Lung (tissue), 12 donors: ENCODE measurements around the gene PSMB5. TPM values are rescaled to one million over a fixed set of nuclear protein-coding genes. Genes with fewer than 3 reads are reported as not detected.

Experiments
- ATAC-seq: fragments of 200-7000 bp; cut with Tn5 transposase; one replicate; pipeline ENCODE4 v1.9.1; 2020; ENCODE audit warnings: moderate number of reproducible peaks; ENCODE audit not compliant: insufficient read depth, low FRiP score
- DNase-seq, 3 donors: peaks; one replicate each; pipeline ENCODE4 v3.0.0-alpha.2; 2013 to 2017
- H3K27ac ChIP-seq, 2 donors: one replicate each; pipeline ENCODE4 v1.5.1; 2013; ENCODE audit warnings: mild to moderate bottlenecking in 2 of 2, moderate library complexity in 2 of 2, control low read depth in 1 of 2, inconsistent platforms in 1 of 2, low read depth in 1 of 2, low read length in 1 of 2
- H3K27me3 ChIP-seq, 3 donors: one replicate each; pipeline ENCODE4 v1.5.1; 2013; ENCODE audit warnings: low read length in 2 of 3; ENCODE audit not compliant: control insufficient read depth in 3 of 3, insufficient read depth in 3 of 3
- H3K36me3 ChIP-seq, 4 donors: one replicate each; pipeline ENCODE4 v1.5.1; 2013; ENCODE audit warnings: low read length in 4 of 4, mild to moderate bottlenecking in 1 of 4, moderate library complexity in 1 of 4; ENCODE audit not compliant: control insufficient read depth in 4 of 4, insufficient read depth in 4 of 4
- H3K4me1 ChIP-seq, 5 donors: one replicate each; pipeline ENCODE4 v1.5.1; 2013; ENCODE audit warnings: low read length in 5 of 5, mild to moderate bottlenecking in 2 of 5, moderate library complexity in 1 of 5; ENCODE audit not compliant: control insufficient read depth in 5 of 5, insufficient read depth in 5 of 5
- H3K4me3 ChIP-seq: one replicate; pipeline ENCODE4 v1.5.1; 2013; ENCODE audit warnings: mild to moderate bottlenecking, control low read depth, moderate library complexity
- H3K9ac ChIP-seq, 2 donors: one replicate each; pipeline ENCODE4 v1.5.1; 2013; ENCODE audit warnings: low read length in 2 of 2, control low read depth in 1 of 2; ENCODE audit not compliant: insufficient read depth in 1 of 2
- H3K9me3 ChIP-seq, 4 donors: one replicate each; pipeline ENCODE4 v1.5.1; 2013; ENCODE audit warnings: low read length in 3 of 4, mild to moderate bottlenecking in 1 of 4, moderate library complexity in 1 of 4; ENCODE audit not compliant: control insufficient read depth in 4 of 4, insufficient read depth in 3 of 4
- CTCF ChIP-seq: IDR thresholded peaks from 2 replicates; pipeline ENCODE4 v1.5.1; 2012; ENCODE audit warnings: mild to moderate bottlenecking; ENCODE audit errors: control extremely low read depth, extremely low read depth
- WGBS, 2 donors: extraction: QIAGEN DNeasy Blood & Tissue Kit; methylation state at CpG; one replicate each; pipeline ENCODE4 v1.1.7; 2013; 5-methylcytosine and 5-hydroxymethylcytosine counted together
- polyA plus RNA-seq, 2 donors: library from polyadenylated mRNA; stranded (reverse); fragments of 200-250 nt; gene quantifications; one replicate each; pipeline ENCODE4 v1.2.1, GENCODE V29; 2013
- total RNA-seq, 2 donors: library from RNA; depleted of rRNA in 1 of 2; stranded (reverse); fragments of >200 nt in 1 of 2; gene quantifications; one replicate each; pipeline ENCODE4 v1.2.1, GENCODE V29; 2014 to 2021
- donor health status: control.
- donor health status: control.
- donor health status: Bipolar disorder and iron deficiency.
- donor health status: healthy.
- donor health status: DM: yes; HTN: yes; CAD: no.

PSMB5 gene
- total and polyA plus RNA-seq, 4 donors: 64.8 to 147 (median 101) TPM

- ATAC-seq (no peak), DNase-seq (no peak)
- Histone ChIP-seq H3K4me1 (peaks cover 0 to 22% (median 0%) of the 10 kb centered on the region in 5 donors), H3K4me3 (no peak overlapping the region), H3K9ac (no peak overlapping the region), H3K27me3 (no peaks in the 10 kb centered on the region), H3K36me3 (peaks cover 0 to 6% (median under 1%) of the 10 kb centered on the region in 4 donors), H3K27ac (no peak overlapping the region), H3K9me3 (no peaks in the 10 kb centered on the region)
- 79 to 87% methylated on average over 14 of the region's 14 CpGs for WGBS, 2 donors
- no peak for TF ChIP-seq CTCF
Observed at GRCh38 chr14:23052182-23052623, 17.5 kb upstream of the PSMB5 start.

DNA sequence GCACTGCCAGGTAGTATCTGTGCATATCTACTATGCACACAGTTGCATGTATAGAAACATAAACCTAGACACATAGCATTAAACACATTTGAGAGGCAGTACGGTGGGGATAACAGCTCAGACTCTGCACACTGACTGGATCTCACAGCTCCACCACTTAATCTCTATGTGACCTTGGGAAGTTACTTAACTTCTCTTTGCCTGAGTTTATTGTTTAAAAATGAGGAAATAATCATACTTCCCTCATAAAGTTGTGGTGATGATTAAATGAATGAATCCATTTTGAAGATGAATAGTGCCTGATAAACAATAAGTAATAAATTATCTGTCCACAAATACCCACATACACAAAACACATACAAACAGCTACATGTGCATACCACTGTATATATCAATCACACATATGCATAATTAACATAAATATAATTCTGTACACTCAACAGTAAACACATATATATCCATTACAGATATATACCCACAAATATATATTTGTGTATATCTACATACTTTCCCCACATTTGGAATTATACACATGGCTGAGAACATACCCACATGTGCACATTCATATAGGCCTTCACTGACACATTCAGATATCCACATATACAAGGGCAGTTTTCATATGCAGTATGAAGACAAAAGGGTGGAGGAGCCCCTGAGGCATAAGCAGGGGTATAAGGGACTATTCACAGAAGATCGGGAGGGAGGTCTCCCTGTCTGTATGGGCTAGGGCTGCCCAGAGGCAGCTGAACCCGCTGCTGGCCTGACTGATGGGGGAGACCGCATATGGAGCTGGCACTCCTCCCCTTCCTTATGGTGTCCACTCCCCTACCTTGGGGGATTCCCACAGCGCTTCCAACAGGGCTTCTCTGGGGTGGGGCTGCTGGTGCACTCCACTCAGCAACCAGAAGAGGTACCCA, 16.7 kb upstream of the PSMB5 start:
- Histone ChIP-seq H3K36me3 (peaks cover 0 to 6% (median under 1%) of the 10 kb centered on the region in 4 donors), H3K4me1 (peaks cover 0 to 19% (median 0%) of the 10 kb centered on the region in 5 donors), H3K4me3 (no peak overlapping the region), H3K27me3 (no peaks in the 10 kb centered on the region), H3K27ac (no peak overlapping the region), H3K9me3 (no peaks in the 10 kb centered on the region), H3K9ac (no peak overlapping the region)
- no peak for TF ChIP-seq CTCF
- DNase-seq (no peak), ATAC-seq (no peak)
- WGBS, 2 donors: 86 to 87% methylated on average over 5 of the region's 5 CpGs

- H3K9me3 ChIP-seq: no peaks in the 10 kb centered on the region
- no peak overlapping the region for H3K4me3 ChIP-seq
- no peak for TF ChIP-seq CTCF
- ATAC-seq (no peak), DNase-seq (no peak)
- peaks cover 0 to 13% (median 9%) of the 10 kb centered on the region in 5 donors for H3K4me1 ChIP-seq
- WGBS, 2 donors: 96 to 98% methylated on average over 9 of the region's 9 CpGs
- H3K27ac ChIP-seq: no peak overlapping the region
- no peak overlapping the region for H3K9ac ChIP-seq
- H3K27me3 ChIP-seq: no peaks in the 10 kb centered on the region
- H3K36me3 ChIP-seq: peaks cover 0 to 6% (median under 1%) of the 10 kb centered on the region in 4 donors
Observed at GRCh38 chr14:23049011-23049410, 14.3 kb upstream of the PSMB5 start.
